ENCODE measurements around the gene MUC21.
A peak's percentile ranks its signal among the peaks of the same experiment; 100 is the strongest.
"Not testable (repeated sequence)": the region's sequence is repeated elsewhere in the genome, so short reads cannot be mapped to it uniquely, and the experiment has no call there.

The MUC21 gene

DNA sequence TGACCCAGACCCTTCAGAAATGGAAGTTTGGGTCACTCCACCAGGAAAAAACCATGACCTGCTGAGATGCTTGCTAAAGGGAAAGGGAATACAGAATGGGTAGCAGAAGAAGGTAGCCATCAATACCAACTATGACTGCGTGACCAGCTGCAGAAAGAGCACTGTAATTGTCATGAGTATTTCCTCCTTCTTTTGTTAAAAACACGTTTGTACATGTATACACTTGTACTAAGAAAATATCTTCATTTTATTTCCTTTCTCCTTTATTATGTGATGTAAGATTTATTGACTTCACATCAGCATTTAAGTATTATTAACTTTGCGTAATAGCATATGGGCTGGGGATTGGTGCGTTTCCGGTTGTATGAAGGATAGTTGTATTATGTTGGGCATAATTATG lies 12.6 kb upstream of the MUC21 start:
- DNase-seq = no peak

DNA sequence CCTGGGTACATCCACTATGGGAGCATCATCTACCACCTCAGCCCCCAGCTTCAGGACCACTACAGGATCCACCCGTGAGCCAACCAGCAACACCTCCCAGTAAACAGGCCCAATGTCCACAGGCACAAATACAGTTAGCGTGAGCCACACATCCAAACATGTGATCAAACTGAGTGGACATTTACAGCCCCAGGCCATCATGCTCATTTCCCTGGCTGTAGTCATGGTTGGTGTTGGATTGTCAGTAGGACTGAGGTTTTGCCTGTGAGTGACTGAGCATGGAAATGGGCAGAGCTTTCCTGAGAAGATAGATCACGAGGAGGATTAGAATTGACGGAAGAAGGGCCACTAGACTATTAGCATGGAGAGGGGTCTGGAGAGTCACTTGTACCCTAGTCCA lies 10.7 kb upstream of the MUC21 start:
- DNase-seq = no peak

DNA sequence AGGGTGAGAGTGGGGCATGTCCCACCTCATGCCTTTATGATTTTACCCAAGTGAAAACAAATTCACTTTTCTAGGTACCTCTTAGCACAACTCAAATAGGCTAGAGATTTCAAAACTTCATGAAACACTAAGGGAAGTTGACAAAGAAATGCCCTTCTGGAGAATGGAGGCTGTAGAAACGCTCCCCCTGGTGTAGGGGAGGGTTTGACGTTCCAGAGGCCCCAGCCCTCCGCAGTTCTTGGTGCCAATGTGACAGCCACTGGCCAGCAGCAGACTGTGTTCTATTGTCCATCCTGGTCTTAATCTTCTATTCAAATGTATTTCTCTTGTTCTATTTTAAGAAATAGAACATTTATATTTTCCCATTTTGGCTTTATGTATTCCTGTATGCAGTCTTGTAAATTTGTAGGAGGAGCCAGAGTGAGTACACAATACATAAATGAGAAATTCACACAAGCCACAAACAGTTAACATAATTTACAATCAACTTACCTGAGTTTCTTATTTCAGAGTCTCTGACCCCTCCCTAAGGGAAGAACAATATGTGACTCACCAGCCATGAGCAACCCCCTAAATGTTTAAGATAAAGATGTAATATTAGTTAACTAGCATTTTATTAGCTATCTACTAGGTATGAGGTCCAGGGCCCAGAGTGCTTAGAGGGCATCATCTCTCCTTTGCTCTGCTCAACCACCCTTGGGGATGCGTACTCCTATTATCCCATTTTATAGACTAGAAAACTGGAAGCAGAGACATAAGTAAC lies 8.8 kb upstream of the MUC21 start:
- no peak for DNase-seq

DNA sequence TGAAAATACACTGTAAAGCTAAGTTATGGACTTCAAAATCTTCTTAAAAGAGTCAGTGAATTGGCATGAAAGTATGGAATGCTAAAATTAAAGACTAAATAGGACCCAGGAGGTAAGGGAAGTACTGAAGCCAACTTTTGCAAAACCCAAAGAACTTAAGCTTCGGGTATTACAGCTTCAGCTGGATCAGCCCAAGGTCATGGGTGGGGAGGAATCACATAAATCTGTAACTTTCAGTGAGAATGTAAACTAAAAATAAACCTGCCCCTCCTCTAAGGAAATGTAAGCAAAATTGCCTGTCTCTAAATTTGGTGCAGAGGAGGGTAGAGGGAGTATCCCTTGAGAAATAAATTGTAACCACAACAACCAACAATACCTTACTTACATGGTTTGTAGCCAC lies 4.4 kb upstream of the MUC21 start:
- no peak for DNase-seq

DNA sequence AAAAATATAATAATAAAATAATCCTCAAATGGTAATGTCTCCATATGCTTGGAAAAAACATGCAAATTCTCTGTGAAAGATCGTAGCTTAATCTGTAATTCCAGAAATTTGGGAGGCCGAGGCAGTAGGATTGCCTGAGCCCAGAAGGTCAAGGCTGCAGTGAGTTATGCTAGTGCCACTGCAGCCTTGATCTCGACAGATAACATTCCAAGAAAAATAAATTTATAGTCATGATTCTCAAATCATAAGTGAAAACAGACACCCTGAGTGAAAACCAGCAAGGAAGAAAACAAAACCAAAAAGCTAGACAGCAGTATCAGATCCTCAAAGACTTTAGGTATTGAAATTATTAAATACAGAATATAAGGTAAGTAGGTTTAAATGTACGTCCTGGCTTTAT lies 3.8 kb upstream of the MUC21 start:
- no peak for DNase-seq

DNA sequence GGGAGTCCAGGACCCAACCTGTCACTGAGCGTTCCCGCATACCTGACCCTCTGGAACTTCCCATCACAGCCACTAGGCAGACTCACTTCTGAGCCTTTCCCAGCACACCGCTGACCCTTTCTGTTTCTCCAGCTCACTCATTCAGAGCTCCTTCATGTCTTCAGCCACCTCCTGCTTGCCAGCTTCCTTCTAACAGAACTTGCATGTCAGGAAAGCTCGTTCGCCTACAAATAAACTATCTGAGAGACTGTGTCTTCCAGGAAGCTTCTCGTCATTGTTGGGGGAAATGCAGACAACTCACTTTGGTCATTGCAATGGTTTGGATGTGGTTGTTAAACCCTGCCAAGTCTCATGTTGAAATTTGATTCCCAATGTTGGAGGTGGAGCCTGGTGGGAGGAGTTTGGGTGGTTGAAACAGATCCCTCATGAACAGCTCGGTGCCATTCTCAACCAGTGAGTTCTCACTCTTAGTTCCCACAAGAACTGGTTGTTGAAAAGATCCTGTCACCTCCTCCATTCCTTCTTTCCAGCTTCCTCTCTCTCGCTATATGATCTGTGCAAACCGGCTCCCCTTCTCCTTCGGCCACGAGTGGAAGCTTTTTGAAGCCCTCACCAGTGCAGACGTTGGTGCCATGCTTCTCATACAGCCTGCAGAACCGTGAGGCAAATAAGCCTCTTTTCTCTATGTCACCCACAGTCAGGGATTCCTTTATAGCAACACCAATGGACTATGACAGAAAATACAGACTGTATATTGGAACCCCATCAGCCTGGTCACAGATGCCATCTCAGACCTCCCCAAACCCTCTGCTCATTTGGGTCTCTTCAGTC lies 1.4 kb upstream of the MUC21 start:
- DNase-seq = peak; percentile 42

DNA sequence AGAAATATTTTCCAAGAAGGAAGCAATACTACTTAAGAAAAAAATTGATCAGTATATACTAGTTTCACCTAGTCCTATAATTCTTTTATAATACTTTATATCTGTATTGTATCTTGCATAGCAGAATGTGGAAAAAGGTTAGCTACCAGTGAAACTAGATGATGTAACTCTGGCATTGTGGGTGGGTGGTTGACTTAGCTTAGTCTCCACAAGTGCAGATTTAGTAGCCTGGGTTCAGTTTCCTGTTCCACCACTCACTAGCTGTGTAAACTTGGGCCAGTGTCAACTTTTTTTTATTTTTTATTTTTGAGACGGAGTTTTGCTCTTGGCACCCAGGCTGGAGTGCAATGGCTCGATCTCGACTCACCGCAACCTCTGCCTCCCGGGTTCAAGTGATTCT lies 2.0 kb downstream of the MUC21 start:
- no peak for DNase-seq

DNA sequence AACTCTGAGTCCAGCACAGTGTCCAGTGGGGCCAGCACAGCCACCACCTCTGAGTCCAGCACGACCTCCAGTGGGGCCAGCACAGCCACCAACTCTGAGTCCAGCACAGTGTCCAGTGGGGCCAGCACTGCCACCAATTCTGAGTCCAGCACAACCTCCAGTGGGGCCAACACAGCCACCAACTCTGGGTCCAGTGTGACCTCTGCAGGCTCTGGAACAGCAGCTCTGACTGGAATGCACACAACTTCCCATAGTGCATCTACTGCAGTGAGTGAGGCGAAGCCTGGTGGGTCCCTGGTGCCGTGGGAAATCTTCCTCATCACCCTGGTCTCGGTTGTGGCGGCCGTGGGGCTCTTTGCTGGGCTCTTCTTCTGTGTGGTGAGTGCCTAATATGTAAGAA lies 3.8 kb downstream of the MUC21 start:
- DNase-seq = no peak

DNA sequence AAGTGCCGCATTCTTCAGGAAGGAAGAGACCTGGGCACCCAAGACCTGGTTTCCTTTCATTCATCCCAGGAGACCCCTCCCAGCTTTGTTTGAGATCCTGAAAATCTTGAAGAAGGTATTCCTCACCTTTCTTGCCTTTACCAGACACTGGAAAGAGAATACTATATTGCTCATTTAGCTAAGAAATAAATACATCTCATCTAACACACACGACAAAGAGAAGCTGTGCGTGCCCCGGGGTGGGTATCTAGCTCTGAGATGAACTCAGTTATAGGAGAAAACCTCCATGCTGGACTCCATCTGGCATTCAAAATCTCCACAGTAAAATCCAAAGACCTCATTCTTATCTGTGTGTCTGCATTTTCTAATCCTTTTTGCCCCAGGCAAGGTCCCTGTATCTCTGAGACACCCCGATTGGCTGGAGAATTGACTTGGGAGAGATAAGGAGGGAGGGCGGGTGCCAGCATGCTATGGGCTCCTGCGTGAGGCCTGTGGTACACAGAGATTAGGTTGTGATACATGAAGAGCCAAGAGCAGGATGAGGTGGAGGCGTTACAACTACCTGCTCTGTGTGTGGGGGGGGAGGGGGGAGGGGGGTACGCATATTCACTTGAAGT lies 4.8 kb downstream of the MUC21 start:
- DNase-seq = no peak

DNA sequence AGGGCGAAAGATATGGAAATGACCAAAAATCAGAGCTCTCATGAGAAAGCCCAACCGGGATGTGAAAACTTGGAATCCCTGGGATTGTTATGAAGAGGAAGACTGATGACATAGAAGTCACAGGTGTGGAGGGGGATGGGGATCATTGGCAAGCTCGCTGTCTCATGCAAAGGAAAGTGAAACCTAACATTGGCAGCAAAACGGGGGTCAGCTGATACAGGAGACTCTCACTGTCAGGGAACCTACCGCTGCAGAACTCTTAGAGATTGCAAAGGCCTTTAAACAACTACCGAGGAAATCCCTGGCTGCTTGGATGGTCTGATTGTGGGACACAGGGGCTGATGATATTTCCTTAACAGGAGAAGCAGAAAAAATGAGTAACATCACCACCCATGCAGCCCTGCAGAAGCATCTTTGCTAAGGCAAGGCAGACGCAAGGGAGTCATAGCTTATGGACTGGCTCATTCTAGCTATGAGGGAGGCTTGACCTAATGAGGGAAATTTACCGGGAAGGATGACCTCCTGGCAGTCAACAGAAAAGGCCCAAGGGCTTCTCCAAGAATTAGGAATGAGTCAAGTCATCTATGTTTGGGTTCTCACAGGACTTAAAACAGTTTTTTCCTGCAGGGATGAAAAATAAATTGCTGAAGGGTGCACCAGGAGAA lies 7.0 kb downstream of the MUC21 start:
- no peak for DNase-seq

DNA sequence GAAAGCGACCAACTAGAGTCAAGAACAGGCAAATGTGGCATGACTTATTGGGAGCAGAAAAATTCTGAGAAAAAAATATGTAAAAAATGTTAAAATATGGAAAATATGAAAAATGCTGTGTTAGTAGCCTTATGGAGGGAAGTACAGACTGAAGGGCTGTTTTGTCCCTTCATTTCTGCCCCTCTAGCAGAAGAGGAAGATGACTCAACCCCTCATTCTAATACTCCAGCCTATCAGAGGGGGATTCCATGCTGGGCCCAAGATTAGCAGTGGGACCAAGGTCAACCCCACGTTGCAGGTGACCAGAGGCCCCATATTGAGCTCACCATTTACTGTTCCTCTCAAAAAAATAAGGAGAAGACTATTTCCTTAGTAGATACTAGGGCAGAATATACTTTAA lies 8.4 kb downstream of the MUC21 start:
- no peak for DNase-seq

DNA sequence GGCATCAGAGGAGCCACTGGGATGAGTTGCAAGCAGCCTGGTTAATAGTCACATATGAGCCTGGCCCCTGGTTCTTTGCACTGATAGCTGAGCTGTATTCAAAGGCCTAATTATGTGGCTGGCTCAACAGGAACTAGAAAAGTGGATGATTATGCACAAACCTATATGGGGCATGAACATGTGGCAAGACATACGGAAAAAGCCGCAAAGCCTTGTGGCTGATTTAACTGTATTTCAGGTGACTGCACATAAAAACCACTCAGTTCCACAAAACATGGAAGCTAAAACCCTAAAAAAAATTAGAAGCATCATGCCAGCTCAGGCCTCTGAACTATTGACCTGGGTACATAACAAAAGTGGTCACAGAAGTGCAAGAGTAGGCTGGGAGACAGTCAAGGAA lies 13.8 kb downstream of the MUC21 start:
- no peak for DNase-seq

DNA sequence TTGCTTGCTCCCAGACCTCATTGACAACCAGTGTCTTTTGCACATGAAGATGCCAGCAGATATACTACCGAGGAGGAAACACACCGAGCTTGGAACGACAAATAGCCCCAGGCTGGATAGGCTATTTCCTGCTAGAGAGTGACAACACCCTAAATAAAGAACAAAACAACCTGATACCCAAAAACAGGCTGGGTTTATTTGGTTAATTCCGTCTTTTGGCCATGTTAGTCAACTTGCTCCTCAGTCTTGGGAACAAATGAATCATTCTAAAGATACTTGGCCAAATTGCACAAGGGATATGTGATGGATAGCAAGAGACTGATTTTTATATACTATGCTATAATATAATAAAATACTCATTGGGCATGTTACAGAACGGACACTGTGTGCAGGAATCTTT lies 15.3 kb downstream of the MUC21 start:
- no peak for DNase-seq

DNA sequence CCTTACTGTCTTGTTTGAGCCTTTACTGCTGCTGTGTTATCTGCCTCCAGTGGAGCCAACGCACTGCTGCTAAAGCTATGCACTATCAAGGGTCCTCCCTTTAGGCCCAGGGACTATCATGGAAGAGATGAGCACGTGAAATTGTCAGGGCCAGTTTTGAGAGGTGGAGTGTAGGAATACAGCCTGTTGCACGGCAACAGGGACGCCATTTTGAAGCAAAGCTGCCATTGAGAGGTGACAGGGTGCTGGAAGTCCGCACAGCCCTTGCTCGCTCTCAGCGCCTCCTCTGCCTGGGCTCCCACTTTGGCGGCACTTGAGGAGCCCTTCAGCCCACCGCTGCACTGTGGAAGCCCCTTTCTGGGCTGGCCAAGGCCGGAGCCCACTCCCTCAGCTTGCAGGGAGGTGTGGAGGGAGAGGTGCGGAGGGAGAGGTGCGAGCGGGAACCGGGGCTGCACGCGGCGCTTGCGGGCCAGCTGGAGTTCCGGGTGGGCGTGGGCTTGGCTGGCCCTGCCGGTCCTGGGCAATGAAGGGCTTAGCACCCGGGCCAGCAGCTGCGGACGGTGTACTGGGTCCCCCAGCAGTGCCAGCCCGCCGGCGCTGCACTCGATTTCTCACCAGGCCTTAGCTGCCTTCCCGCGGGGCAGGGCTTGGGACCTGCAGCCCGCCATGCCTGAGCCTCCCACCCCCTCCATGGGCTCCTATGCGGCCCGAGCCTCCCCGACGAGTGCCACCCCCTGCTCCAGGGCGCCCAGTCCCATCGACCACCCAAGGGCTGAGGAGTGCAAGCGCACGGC lies 16.7 kb downstream of the MUC21 start:
- DNase-seq = not testable (repeated sequence)

DNA sequence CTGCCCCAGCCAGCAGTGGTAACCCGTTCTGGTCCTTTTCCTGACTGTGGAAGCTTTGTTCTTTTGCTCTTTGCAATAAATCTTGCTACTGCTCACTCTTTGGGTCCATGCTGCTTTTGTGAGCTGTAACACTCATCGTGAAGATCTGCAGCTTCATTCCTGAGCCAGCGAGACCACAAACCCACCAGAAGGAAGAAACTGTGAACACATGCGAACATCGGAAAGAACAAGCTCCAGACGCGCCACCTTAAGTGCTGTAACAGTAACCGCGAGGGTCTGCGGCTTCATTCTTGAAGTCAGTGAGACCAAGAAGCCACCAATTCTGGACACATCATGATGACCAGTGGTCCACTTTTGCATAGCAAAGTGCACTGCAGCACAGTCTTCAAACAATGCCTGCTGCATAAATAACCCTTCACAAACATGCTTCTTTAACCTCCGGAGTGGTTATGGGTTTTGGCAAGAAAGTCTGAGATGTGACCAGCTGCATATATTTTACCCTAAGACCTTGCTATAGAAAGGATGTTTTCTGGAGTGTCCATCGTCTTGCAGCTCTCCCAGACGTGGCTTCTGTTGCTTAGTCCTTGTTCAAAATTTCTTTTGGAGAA lies 17.9 kb downstream of the MUC21 start:
- no peak for DNase-seq

DNA sequence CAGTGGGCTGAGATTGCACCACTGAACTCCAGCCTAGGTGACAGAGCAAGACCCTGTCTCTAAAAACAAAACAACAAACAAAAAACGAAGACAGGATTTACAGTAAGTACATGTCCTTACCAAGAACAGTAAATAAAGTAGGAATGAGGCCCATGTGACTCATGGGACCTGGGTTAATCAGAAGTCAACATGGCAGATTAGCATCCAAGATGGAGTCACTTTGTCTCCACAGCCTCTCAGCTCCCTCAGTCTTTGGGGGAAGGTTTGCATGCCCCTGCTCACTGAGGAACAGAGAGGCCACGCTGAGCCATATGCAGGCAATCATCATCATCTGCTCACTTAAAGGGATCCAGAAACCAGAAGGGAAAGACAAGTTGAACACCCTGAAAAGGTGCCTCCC lies 19.0 kb downstream of the MUC21 start:
- no peak for DNase-seq

DNA sequence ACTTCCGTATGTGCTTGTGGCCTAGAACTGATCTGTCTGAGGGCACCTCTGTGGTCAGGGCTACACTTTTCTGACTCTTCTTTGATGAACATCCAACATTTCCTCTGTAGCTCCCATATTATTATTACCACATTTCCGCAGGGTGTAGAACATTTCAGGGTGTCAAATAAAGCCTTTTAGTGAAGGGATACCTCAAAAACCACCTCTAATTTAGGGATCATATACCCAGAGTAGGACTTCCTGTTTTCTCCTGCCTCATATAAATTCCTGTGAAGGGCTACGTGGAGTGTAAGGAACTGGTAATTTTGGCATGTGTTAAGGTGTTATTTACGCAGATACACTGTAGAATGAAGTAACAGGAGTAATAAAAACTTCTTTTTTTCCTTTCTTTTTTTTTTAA lies 21.3 kb downstream of the MUC21 start:
- no peak for DNase-seq

DNA sequence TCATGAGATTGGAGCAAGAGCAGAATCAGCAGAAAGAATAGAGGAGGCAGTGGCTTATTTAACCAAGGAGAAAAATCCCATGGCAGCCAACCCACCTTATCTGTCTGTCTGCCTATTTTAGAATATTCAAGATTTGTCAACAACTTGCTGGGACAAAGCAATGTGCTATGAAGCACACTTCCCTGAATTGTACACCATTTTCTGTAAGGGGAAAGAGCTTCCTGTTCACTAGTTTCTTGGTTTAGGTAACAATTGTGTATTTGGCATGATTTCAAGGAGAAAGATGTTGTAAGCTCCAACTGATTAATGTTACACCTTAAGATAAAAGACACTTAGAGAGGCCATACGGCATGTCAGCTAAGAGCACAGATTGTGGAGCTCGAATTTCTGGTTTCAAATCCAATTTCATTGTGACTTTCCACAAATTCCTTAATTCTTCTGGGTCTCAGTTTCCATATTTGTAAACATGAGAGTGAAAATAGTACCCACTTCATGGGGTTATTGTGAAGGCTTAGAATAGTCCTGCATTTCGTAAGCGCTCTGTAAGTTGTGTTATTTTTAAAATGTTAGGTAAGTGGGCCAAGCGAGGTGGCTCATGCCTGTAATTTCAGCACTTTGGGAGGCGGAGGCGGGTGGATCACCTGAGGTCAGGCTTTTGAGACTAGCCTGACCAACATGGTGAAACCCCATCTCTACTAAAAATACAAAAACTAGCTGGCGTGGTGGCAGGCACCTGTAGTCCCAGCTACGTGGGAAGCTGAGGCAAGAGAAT lies 21.9 kb downstream of the MUC21 start:
- DNase-seq = no peak

DNA sequence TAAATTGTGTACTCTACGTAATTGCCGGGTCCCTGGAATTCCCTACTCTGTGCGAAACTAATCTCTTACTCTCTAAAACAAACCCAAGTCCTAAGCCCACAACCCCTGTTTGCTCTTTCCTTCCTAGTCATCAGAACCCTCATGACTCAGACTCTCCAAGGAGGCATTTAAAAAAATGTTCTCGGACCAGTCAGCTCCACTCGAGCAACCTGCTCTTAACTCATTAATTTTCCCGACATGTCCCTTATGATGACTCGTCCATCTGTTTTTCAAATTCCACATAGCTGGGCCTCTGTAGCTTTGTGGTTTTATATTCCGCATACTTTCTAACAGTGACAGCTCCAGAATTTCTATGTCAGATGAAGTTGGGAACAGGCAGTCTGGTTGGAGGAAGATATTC lies 24.2 kb downstream of the MUC21 start:
- no peak for DNase-seq

DNA sequence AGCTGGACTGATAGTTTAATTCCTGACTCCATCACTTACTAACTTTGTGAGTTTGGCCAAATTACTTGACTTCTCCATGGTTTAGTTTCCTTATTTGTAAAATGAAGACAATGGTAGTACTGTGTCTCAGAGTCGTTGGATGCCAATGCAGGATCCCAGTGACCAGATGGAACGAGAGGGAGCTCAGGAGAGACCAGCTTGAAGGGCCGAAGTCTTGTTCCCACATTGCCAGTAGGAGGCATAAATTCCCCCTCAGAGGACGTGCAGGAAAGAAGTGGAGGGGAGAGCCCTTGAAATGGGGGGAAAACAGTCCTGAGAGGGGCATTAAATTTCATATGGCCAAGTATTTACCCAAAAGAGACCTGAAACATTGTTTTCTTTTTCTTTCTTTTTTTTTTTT lies 24.6 kb downstream of the MUC21 start:
- DNase-seq = no peak

DNA sequence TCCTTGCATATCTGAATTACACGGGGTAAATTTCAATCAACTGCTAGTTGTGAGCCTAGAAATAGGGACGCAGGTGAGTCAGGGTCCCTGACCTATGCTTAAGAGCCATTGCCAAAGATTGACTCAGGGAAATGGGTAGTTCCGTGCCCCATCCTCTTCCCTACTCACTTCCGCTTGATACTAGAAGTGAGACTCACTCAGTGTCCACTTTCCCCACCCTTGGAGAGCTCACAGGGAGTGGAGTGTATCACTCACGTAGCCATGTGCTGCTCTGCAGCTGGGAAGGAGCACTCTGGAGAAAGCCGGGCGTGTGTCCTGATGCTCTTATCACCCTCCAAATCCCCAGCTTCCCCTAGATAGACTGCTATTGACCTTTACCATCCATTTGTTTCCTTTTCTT lies 26.2 kb downstream of the MUC21 start:
- no peak for DNase-seq
